Measurements from ENCODE around the gene ZNF189.
A peak's percentile ranks its signal among the peaks of the same experiment; 100 is the strongest.

Gene ZNF189

GRCh38 chr9:101418518-101419430, 20.1 kb downstream of the ZNF189 start:
- DNase-seq, result no peak

- no peak for DNase-seq
Observed at GRCh38 chr9:101419863-101420262, 21.2 kb downstream of the ZNF189 start.

DNA sequence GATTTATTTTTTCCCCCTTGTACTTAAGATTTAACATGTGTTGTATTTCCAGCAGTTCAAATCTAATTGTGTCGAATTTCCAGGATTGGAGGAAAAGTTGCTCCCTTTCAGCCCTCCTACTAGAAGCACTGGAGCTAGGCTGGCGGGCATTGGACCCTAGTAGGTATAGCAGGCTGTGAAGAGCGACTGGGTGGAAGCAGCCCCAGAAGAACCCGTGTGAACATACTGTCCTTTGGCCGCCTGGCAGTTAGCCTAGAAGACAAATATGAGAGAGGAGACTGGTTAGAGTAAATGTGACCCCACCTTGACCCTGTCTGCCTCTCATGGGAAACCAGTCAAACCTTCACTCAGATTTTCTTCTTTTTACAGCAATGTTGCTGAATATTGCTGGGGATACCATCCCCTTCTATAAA, 23.0 kb downstream of the ZNF189 start:
- DNase-seq, result no peak

DNA sequence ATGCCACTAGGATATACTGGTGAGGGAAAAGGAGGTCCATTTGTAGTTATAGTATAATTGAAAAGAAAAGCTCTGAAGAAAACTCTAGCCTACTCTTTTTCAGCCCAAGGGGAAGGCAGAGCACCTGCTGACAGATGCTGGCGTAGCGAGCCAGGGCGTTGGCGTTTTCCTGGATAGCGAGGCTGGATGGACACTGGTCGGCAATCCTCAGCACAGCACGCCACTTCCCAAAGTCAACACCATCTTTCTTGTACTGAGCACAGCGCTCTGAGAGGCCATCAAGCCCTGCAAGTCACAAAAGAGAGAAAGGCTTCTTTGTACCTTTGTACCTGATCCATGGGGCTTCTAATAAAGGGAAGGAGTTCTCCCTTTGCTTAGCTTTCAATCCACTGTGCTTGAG, 28.7 kb downstream of the ZNF189 start:
- DNase-seq, result no peak

GRCh38 chr9:101427957-101428655, 29.5 kb downstream of the ZNF189 start:
- DNase-seq, result no peak

DNA sequence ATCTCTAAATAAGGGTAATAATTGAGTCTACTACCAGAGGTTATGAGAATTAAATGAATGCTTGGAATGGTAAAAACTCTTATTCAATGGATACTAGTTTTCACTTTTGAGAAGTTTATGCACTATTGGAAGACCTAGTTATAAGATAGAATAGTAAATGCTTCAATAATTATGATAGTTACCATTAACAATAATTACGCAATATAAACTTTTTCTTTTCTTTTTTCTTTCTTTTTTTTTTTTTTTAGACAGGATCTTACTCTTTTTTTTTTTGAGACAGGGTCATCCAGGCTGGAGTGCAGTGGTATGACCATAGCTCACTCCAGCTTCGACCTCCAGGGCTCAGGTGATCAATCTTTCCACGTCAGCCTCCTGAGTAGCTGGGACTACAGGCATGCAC, 30.3 kb downstream of the ZNF189 start:
- DNase-seq, result no peak

- DNase-seq, result no peak
Observed at GRCh38 chr9:101429736-101430135, 31.1 kb downstream of the ZNF189 start.

GRCh38 chr9:101432171-101432570, 33.5 kb downstream of the ZNF189 start:
- DNase-seq, result no peak

DNA sequence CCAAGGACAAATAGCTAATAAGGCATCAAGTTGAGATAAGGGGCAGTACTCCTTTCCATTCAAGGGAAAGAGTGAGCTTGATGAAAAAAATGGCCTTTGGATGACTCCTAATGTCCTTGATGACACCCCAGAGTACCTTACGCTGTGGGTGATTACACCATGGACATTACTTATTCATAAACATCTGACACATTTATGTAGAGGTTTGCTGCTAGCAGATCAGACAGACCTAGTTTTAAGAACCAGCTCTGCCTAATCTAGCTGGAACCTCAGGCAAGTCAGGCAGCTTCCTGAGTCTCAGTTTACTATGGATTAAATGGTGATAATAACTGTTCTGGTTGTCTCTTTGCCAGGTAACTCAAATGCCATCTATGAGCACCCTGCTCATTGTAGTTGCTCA, 34.1 kb downstream of the ZNF189 start:
- DNase-seq, result no peak

GRCh38 chr9:101433229-101433628, 34.6 kb downstream of the ZNF189 start:
- DNase-seq, result no peak

- no peak for DNase-seq
Observed at GRCh38 chr9:101434998-101435397, 36.3 kb downstream of the ZNF189 start.

DNA sequence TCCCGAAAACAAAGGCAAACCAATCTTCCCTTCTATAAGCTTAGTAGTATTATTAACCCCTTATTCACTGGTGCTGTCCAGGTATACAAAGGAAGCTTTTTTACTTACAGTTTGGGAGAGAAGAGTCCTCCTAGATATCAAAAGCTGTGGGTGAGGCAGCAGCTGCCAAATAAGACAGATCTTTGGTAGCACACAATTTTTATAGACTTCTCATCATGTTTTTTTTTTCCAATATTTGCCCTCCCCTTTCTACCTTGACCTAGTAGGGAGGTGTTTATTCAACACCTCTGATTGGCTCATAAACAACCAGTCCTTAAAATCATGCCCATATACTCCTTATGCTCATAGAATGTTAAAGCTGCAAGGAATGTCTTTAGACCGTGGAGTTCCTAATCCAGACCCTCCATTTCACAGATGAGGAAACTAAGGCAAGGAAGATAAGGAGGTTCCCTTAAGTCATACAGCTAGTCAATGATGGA, 37.0 kb downstream of the ZNF189 start, which contains the start of gene ALDOB:
TSS of gene ALDOB (minus strand) at position 174 of the 479 bp plus-strand sequence. CDS start 4,887 bp downstream, outside the sequence.
- DNase-seq, result no peak

- no peak for DNase-seq
Observed at GRCh38 chr9:101437806-101438232, 39.2 kb downstream of the ZNF189 start.

- DNase-seq, result no peak
Observed at GRCh38 chr9:101438523-101438922, 39.9 kb downstream of the ZNF189 start.

GRCh38 chr9:101440714-101441230, 42.1 kb downstream of the ZNF189 start:
- DNase-seq, result no peak

- DNase-seq, result no peak
Observed at GRCh38 chr9:101442318-101442717, 43.7 kb downstream of the ZNF189 start.

GRCh38 chr9:101442736-101443135, 44.1 kb downstream of the ZNF189 start:
- no peak for DNase-seq

DNA sequence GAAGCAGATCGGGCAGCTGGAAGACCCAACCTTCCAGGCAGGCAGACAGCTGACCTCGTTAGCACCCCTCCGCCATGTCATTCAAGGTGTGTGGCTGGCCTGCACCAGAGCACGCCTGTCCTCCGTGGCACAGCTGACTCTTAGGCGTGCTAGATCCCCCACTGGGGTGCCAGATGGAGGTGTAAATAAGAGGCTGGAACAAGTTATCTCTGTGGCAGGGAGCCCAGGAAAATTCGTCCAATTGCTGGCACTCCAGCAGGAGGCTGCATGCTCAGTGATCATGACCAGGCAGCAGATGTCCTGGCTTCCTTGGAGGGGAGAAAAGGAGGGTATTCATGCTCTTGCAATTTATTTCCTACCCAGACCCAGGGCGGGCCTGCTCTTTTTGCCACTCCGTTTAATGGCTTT, 44.7 kb downstream of the ZNF189 start:
- DNase-seq, result peak in 18 of 51 donors; percentile 3 to 40 (median 10)

- peak in 2 of 51 donors; percentile 3 to 4 for DNase-seq
Observed at GRCh38 chr9:101445353-101446029, 46.8 kb downstream of the ZNF189 start.

- DNase-seq, result no peak
Observed at GRCh38 chr9:101446732-101447131, 48.1 kb downstream of the ZNF189 start.

- DNase-seq, result no peak
Observed at GRCh38 chr9:101448680-101449070, 50.0 kb downstream of the ZNF189 start.
